Endodermal cell (in vitro differentiated cells): ENCODE data around the gene PPP1R9A. TPM values are rescaled to one million over a fixed set of nuclear protein-coding genes. Genes with fewer than 3 reads are reported as not detected.

ENCODE experiments used
- DNase-seq: peaks from one replicate; pipeline ENCODE4 v3.0.0-alpha.2; 2017
- H3K27ac ChIP-seq: 2 replicates; pipeline ENCODE4 v1.5.1; 2013; ENCODE audit warnings: mild to moderate bottlenecking, low read depth, low read length, moderate library complexity
- H3K27me3 ChIP-seq: 2 replicates; pipeline ENCODE4 v1.6.1; 2013; ENCODE audit warnings: mild to moderate bottlenecking, low read length, moderate library complexity; ENCODE audit not compliant: insufficient read depth, control insufficient read depth, poor library complexity, severe bottlenecking
- H3K36me3 ChIP-seq: 2 replicates; pipeline ENCODE4 v1.7.0; 2013; ENCODE audit warnings: mild to moderate bottlenecking, low read length, moderate library complexity; ENCODE audit not compliant: control insufficient read depth, insufficient read depth
- H3K4me1 ChIP-seq: one replicate; pipeline ENCODE4 v1.7.0; 2013; ENCODE audit warnings: low read length; ENCODE audit not compliant: control insufficient read depth, insufficient read depth
- H3K4me3 ChIP-seq: 2 replicates; pipeline ENCODE4 v1.5.1; 2013; ENCODE audit warnings: mild to moderate bottlenecking, low read length, moderate library complexity
- H3K9ac ChIP-seq: 2 replicates; pipeline ENCODE4 v1.6.1; 2013; ENCODE audit warnings: mild to moderate bottlenecking, low read length, moderate library complexity; ENCODE audit not compliant: poor library complexity, severe bottlenecking; ENCODE audit errors: extremely low read depth
- H3K9me3 ChIP-seq: 2 replicates; pipeline ENCODE4 v1.6.1; 2013; ENCODE audit warnings: mild to moderate bottlenecking, low read length, moderate library complexity; ENCODE audit not compliant: control insufficient read depth
- H3K27ac Mint-ChIP-seq: 2 replicates; pipeline ENCODE4 v1.8.0; 2020; ENCODE audit warnings: mixed read lengths
- H3K27me3 Mint-ChIP-seq: 2 replicates; pipeline ENCODE4 v1.8.0; 2021; ENCODE audit warnings: mild to moderate bottlenecking, mixed read lengths; ENCODE audit not compliant: insufficient read depth
- H3K36me3 Mint-ChIP-seq: 2 replicates; pipeline ENCODE4 v1.8.0; 2020; ENCODE audit warnings: low read depth, mixed read lengths
- H3K4me1 Mint-ChIP-seq: 2 replicates; pipeline ENCODE4 v1.8.0; 2020; ENCODE audit warnings: mixed read lengths
- H3K4me3 Mint-ChIP-seq: 2 replicates; pipeline ENCODE4 v1.8.0; 2020; ENCODE audit warnings: mild to moderate bottlenecking, moderate library complexity, mixed read lengths
- H3K9me3 Mint-ChIP-seq: 2 replicates; pipeline ENCODE4 v1.8.0; 2020; ENCODE audit warnings: mild to moderate bottlenecking, mixed read lengths
- whole genome bisulfite sequencing, 2 experiments: methylation state at CpG; one replicate each; pipeline versions ENCODE4 v1.1.5 to v1.1.7; 2013; ENCODE audit warnings: missing lambda C conversion rate in 2 of 2, mixed read lengths in 1 of 2; ENCODE audit not compliant: insufficient coverage in 1 of 2, insufficient read length in 1 of 2; 5-methylcytosine and 5-hydroxymethylcytosine counted together
- total RNA-seq, 2 donors: library from RNA; stranded (reverse); fragmentation: NEBNext Ultra II Directional in 1 of 2; extraction: Animal tissue kit (Norgen Biotek cat#: 25700) in 1 of 2; gene quantifications; 2 replicates in 1 of 2; 3 replicates in 1 of 2; pipeline ENCODE4 v1.2.1, GENCODE V29; 2021
- TF ChIP-seq, protein P1 (sequence below): fragments of 200-600 bp; sonication (generic); conservative IDR thresholded peaks from 2 replicates; pipeline ENCODE4 v1.5.0; 2021; ENCODE audit warnings: antibody characterized with exemption, mild to moderate bottlenecking

Gene PPP1R9A
- total RNA-seq, 2 donors from 2014 or later, result 38.7 to 39.4 TPM

DNA sequence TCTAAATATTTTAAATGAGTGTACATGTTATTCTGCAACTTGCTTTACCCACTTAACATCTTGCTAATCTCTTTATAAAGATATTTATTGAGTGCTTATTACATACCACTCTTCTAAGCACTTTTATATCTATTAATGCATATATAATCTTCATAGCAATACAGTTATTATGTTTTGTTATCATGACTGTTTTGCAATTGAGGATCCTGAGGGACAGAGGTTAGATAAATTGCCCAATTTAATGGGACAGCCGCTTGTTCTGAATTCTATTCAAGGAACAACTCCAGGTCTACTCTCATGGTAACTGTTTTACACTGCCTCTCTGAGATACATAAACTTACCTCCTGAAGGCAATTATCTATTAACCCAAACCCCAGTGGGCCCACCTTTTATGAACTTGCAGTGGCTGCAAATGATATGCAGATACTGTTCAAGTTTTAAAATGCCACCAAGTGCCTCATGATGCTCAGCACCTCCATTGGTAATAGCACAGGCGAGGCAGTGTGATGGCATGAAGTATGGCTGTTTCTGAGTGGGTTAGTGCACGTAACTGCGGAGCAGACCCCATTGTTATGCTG, 356.5 kb downstream of the PPP1R9A start:
- no peaks in the 10 kb centered on the region for H3K4me1 ChIP-seq
- no peak overlapping the region for H3K4me3 ChIP-seq
- no peak overlapping the region for H3K4me3 Mint-ChIP-seq
- no peak overlapping the region for H3K9ac ChIP-seq
- DNase-seq, result no peak
- H3K27ac Mint-ChIP-seq, result no peak overlapping the region
- H3K36me3 ChIP-seq, result peaks cover 7% of the 10 kb centered on the region
- H3K27me3 ChIP-seq, result no peaks in the 10 kb centered on the region
- no peaks in the 10 kb centered on the region for H3K9me3 Mint-ChIP-seq
- TF ChIP-seq, protein P1, sequence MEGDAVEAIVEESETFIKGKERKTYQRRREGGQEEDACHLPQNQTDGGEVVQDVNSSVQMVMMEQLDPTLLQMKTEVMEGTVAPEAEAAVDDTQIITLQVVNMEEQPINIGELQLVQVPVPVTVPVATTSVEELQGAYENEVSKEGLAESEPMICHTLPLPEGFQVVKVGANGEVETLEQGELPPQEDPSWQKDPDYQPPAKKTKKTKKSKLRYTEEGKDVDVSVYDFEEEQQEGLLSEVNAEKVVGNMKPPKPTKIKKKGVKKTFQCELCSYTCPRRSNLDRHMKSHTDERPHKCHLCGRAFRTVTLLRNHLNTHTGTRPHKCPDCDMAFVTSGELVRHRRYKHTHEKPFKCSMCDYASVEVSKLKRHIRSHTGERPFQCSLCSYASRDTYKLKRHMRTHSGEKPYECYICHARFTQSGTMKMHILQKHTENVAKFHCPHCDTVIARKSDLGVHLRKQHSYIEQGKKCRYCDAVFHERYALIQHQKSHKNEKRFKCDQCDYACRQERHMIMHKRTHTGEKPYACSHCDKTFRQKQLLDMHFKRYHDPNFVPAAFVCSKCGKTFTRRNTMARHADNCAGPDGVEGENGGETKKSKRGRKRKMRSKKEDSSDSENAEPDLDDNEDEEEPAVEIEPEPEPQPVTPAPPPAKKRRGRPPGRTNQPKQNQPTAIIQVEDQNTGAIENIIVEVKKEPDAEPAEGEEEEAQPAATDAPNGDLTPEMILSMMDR, result no peak
- no peak overlapping the region for H3K27ac ChIP-seq
- 93 to 96% methylated on average over 4 of the region's 4 CpGs for WGBS, 2 experiments
- H3K27me3 Mint-ChIP-seq, result no peaks in the 10 kb centered on the region
- H3K9me3 ChIP-seq, result no peaks in the 10 kb centered on the region
- H3K4me1 Mint-ChIP-seq, result peaks cover 10% of the 10 kb centered on the region
- H3K36me3 Mint-ChIP-seq, result peaks cover 2% of the 10 kb centered on the region

DNA sequence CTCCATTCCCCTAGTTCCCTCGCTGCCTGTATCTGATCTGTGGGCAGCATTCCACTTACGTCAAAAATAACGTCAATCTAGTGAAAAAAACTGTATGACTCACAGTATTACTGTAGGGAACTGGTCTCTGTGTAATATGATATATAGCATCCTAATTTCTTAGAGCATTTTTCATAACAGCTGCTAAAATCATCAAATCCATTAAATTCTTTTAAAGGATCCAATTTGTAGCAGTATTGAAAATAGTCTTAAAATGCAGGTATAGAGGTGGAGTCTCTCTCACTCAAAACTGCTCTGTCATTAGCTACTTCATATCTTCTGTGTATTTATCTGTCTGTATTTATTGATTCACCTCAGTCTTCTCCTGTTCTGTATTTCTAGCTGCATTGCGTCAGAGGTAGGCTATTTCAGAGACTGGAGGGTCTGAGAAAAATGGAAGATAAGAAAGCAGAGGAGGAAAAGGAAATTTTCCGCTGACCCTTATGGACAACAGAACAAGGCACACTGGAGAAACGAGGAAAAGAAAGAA, 357.0 kb downstream of the PPP1R9A start:
- TF ChIP-seq, protein P1, result no peak
- no peaks in the 10 kb centered on the region for H3K4me1 ChIP-seq
- WGBS, 2 experiments, result 89 to 94% methylated on average over 3 to 6 of the region's 6 CpGs
- Mint-ChIP-seq H3K27me3 (no peaks in the 10 kb centered on the region), H3K36me3 (peaks cover 6% of the 10 kb centered on the region), H3K4me1 (peaks cover 10% of the 10 kb centered on the region), H3K27ac (no peak overlapping the region), H3K9me3 (no peaks in the 10 kb centered on the region), H3K4me3 (no peak overlapping the region)
- no peaks in the 10 kb centered on the region for H3K27me3 ChIP-seq
- H3K27ac ChIP-seq, result no peak overlapping the region
- peaks cover 12% of the 10 kb centered on the region for H3K36me3 ChIP-seq
- H3K9ac ChIP-seq, result no peak overlapping the region
- no peaks in the 10 kb centered on the region for H3K9me3 ChIP-seq
- H3K4me3 ChIP-seq, result no peak overlapping the region
- DNase-seq, result no peak

GRCh38 chr7:95265634-95266033, 358.2 kb downstream of the PPP1R9A start:
- Histone ChIP-seq H3K4me1 (no peaks in the 10 kb centered on the region), H3K36me3 (peaks cover 12% of the 10 kb centered on the region), H3K9me3 (no peaks in the 10 kb centered on the region), H3K27me3 (no peaks in the 10 kb centered on the region), H3K4me3 (no peak overlapping the region), H3K9ac (no peak overlapping the region), H3K27ac (no peak overlapping the region)
- no peak for DNase-seq
- Mint-ChIP-seq H3K4me3 (no peak overlapping the region), H3K4me1 (peaks cover 10% of the 10 kb centered on the region), H3K9me3 (no peaks in the 10 kb centered on the region), H3K27ac (no peak overlapping the region), H3K36me3 (peaks cover 9% of the 10 kb centered on the region), H3K27me3 (no peaks in the 10 kb centered on the region)
- TF ChIP-seq, protein P1, result no peak
- WGBS, 2 experiments, result 100% methylated on average over 2 of the region's 2 CpGs; no CpG with 5 or more reads in 1 of the 2 experiments
